ENCODE data around the gene CD81.

Gene CD81

DNA sequence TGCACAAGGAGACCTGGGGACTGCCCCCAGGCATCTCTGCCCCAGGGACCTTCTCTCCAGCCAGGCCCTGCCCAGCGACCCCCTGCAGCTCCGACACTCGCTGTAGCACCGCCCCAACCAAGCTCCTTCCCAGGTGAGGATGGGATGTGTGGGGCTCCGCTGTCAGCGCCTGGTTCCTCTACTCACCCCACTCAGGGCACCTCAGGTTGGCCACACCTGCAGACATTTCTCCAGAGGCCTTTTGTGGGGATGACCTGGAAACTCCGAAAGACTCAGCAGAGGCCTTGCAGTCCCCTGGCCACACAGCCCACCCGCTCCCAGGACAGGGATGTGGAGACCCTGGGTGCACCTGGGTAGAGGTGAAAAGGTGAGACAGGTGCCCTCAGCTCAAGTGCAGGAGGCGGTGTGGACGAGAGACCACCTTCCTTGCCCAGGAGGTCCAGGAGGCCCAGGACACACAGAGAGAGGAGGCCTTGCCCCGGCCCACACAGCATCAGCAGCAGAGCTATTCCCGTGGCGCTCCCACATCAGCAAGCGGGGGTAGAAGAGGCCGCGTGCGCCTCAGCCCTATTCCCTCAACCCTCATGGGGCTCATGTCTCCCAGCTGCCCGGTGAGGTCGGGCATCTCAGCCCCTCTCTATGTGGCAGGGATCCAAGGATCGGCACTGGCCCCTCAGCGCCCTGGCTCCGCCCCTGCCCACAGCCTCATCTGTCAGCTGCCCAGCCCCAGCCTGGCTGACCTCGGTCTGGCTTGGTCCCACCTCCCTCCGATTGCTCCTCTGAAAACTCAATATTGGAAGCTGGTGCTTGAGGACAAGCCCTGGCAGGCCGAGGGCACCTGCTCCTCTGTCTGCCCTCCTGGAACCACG, 46.3 kb downstream of the CD81 start:
- TF ChIP-seq, protein P1, sequence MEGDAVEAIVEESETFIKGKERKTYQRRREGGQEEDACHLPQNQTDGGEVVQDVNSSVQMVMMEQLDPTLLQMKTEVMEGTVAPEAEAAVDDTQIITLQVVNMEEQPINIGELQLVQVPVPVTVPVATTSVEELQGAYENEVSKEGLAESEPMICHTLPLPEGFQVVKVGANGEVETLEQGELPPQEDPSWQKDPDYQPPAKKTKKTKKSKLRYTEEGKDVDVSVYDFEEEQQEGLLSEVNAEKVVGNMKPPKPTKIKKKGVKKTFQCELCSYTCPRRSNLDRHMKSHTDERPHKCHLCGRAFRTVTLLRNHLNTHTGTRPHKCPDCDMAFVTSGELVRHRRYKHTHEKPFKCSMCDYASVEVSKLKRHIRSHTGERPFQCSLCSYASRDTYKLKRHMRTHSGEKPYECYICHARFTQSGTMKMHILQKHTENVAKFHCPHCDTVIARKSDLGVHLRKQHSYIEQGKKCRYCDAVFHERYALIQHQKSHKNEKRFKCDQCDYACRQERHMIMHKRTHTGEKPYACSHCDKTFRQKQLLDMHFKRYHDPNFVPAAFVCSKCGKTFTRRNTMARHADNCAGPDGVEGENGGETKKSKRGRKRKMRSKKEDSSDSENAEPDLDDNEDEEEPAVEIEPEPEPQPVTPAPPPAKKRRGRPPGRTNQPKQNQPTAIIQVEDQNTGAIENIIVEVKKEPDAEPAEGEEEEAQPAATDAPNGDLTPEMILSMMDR (IDR thresholded peaks at IDR 0.05; ENCODE audit: low read depth, low read length) = no peak
- H3K4me3 ChIP-seq (ENCODE audit: low read depth, low read length) = no peak overlapping the region

DNA sequence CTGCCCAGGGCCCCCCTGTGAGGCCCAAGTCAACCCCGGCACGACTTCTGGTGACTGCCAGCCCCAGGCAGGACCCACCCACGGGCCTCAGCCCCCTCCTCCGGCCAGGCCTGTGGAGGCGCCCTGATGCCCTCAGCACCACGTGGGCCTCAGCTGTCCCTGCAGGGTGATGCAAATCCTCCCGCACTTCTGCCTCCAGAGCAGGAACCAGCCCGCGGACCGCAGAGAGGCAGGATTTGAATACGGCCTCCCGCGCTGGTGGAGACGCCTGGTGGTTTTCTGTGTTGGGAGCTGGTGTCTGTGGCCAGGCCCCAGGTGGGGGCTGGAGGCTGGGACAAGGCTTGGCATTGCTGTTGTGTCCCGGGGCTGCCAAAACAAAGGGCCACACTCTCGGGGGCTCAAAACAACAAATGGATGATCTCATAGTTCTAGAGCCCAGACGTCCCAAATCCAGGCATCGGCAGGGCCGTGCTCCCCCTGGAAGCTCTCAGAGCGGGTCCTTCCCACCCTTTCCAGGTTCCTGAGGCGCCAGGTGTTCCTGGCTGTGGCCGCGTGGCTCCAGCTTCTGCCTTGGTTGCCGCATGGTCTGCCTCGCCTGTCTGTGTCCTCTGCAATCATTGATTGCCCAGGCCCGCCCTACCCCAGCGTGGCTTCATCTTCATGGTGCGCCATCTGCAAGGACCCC, 47.8 kb downstream of the CD81 start:
- no peak overlapping the region for H3K4me3 ChIP-seq (ENCODE audit: low read depth, low read length)
- TF ChIP-seq, protein P1 (IDR thresholded peaks at IDR 0.05; ENCODE audit: low read depth, low read length) = no peak

DNA sequence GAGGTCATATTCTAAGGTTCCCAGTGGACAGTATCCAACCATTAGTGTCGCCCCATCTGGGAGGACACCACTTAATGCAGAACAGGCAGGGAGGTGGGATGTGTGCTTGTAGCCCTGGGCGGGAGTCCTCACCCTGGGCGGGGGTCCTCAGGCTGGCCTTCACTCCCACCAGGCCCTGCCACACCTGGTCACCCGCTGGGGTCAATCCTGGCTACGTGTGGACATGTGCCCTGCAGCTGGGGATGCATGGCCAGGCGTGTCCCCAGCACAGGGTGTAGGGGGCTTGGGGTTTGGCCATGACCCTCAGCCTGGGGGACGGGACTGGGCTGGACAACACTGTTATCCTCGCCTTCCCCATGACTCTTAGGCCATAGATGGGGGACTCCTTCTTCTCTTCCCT, 48.4 kb downstream of the CD81 start:
- no peak overlapping the region for H3K4me3 ChIP-seq (ENCODE audit: low read depth, low read length)
- TF ChIP-seq, protein P1 (IDR thresholded peaks at IDR 0.05; ENCODE audit: low read depth, low read length) = no peak

DNA sequence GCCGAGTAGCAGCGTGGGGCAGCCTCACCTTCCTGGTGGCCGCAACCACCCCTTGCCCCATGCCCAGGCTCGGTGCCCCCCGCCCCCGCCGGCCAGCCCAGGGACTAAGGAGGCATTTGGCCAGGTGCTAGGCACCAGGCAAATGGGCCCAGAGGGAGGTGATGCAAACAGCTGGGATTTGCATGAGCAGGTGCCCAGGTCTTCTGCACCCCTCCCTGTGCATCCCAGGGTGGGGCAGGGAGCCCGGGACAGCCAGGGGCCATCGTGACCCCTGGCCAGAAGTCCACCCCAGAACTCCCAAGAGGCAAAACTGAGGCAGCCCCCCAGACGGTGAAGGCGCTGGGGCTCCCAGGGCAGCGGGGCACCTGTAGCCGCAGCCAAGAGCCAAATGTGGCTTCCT, 49.1 kb downstream of the CD81 start:
- no peak overlapping the region for H3K4me3 ChIP-seq (ENCODE audit: low read depth, low read length)
- TF ChIP-seq, protein P1 (IDR thresholded peaks at IDR 0.05; ENCODE audit: low read depth, low read length) = no peak

DNA sequence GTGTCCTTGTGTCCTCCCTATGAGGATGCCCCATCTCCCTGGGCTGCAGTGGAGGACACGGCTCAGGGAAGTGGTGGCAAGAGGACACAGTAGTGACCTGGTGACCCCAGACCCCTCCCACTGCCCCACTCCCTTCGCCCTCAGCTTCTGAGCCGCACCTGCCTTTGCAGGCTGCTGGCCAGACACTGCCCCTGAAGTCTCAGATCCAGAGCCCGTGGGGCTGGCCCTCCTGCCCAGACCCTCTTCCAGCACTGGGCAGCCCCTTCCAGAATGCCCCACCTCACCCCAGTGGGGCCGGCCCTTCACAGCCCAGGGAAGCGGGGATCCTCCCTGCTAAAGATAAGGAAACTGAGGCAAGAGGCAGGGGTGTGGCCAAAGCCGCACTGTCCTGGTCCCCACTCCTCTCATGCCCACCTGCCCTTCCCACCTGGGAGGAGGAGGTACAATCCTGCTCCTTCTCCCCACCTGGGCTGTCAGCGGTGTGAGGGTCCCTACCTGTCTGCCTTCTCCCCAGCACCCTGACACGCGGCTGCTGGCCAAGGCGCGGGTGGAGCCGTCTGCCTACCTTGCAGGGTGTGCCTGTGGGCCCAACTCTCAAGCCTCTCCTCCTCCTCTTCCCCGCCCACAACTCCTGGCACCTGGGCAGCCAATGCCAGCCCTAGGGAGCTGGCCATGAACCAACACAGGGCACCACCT, 49.9 kb downstream of the CD81 start:
- TF ChIP-seq, protein P1 (IDR thresholded peaks at IDR 0.05; ENCODE audit: low read depth, low read length) = no peak
- H3K4me3 ChIP-seq (ENCODE audit: low read depth, low read length) = no peak overlapping the region

DNA sequence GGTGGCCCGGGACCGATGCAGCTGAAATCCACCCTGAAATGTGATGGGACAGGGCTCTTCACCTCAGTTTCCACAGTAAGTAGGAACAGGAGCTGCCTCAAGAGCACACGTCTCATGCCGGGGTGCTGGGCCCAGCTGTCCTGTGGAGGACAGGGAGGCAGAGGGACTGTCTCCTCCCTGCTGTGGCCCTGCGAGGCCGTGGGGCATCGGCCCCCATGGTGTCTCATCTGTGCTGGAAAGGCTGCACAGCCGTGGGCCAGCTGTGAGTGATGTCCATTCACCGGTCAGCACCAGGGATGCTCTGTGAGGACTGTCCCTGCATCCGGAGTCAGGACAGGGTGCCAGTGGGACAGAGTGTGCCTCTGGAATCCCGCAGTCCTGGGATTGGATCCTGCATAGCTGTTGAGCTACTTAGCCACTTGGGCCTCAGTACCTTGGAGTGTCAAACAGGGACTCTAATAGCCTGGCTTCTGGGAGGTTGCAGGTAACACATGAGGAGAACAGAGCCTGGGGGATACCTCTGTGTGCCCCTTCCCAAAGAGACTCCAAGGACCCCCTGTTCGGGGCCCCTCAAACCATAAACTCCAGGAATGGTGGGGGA, 50.7 kb downstream of the CD81 start:
- TF ChIP-seq, protein P1 (IDR thresholded peaks at IDR 0.05; ENCODE audit: low read depth, low read length) = no peak
- no peak overlapping the region for H3K4me3 ChIP-seq (ENCODE audit: low read depth, low read length)

Data from WI38 (cell line).